Stimulated activated CD8-positive, alpha-beta memory T cell treated with anti-CD3 and anti-CD28 coated beads, Interleukin-4, amount 100 ng/mL, for 24 hours (primary cell): ENCODE measurements around the gene CTNNB1.
"Not testable (repeated sequence)": the region's sequence is repeated elsewhere in the genome, so short reads cannot be mapped to it uniquely, and the experiment has no call there.

Experiments
- DNase-seq: peaks from one replicate; pipeline ENCODE4 v3.0.0-alpha.2; 2020; ENCODE audit warnings: low read depth

The CTNNB1 gene

DNA sequence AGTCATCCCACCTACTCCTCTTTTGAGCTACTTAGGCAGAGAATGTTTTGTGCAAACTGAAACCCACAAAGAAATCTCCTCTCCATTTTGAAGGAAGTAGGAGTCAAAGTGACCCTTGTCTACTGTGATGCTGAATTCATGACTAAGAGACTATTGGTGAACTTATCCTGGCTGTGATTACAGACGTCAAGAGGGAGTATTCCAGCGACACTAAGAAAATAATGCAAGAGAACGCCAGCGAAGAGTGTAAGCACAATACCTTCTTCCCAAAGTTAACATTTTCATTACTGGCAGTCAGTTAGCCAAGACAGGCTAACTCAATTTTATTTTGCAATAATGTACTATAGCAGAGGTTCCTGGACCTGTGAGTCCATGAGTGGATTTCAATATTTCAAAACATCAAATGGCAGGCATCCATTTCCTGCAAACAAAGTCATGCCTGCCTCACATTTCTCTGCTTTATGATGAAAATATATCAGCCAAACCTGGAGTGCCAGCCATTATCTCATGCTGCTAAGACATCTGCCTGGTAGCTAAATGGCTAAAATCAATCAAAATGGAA is 59.0 kb downstream of the CTNNB1 start:
- no peak for DNase-seq

GRCh38 chr3:41259449-41260062 is 60.3 kb downstream of the CTNNB1 start:
- DNase-seq = no peak

- DNase-seq = no peak
Measured at GRCh38 chr3:41260063-41260450, 60.8 kb downstream of the CTNNB1 start.

DNA sequence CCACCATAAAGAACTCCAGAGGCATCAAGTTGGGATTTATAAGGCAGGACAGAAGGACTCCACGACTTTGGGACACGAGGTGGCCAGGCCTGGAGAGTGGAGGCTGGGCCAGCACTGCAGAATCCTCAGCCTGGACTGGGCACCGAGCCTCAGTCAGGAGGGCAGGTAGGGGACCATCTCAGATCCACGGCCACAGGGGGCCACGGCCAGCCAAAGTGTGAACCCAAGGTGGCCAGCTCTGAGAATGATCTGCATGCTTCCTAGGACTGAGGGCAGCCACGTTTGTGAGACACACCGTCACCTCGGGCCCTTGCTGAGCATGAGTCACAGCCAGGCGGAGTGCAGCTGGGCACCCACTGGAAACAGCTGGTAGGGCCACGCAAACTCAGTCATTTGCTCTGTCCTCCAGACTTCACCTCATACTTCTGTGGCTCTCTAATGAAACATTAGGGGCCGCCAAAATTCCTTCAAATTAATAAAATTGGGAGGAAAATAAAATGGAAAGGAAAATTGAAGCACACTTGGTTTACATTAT is 65.8 kb downstream of the CTNNB1 start:
- DNase-seq = no peak

- DNase-seq = no peak
Measured at GRCh38 chr3:41265823-41266273, 66.5 kb downstream of the CTNNB1 start.

DNA sequence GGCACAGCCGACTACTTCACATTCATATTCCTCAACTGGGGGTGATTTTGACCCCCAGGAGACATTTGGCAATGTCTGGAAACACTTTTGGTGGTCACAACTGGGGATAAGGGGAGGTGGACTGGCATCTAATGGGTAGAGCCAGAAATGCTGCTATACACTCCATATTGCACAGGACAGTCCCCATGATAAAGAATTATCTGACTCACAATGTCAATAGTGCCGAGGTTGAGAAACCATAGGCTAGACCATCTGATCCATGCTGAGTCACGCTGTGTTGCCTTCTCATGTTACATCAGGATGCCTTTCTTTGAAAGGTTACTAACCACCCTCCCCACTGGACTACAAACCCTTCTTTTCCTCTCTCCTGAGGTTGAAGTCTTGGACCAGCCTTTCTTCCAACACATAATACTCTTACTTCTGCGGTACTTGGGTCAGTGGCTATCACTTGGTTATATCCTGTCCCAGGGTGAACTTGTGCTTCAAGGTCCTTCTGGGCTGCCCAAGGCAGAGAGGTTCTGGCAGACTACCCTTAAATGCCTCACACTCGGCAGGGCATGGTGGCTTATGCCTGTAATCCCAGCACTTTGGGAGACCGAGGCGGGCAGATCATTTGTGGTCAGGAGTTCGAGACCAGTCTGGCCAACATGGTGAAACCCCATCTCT is 68.8 kb downstream of the CTNNB1 start:
- no peak for DNase-seq

- DNase-seq = no peak
Measured at GRCh38 chr3:41272667-41273066, 73.4 kb downstream of the CTNNB1 start.

- no peak for DNase-seq
Measured at GRCh38 chr3:41274944-41275668, 75.8 kb downstream of the CTNNB1 start.

GRCh38 chr3:41276191-41276590 is 76.9 kb downstream of the CTNNB1 start:
- no peak for DNase-seq

- no peak for DNase-seq
Measured at GRCh38 chr3:41277790-41278465, 78.6 kb downstream of the CTNNB1 start.

- DNase-seq = not testable (repeated sequence)
Measured at GRCh38 chr3:41284934-41285333, 85.6 kb downstream of the CTNNB1 start.

DNA sequence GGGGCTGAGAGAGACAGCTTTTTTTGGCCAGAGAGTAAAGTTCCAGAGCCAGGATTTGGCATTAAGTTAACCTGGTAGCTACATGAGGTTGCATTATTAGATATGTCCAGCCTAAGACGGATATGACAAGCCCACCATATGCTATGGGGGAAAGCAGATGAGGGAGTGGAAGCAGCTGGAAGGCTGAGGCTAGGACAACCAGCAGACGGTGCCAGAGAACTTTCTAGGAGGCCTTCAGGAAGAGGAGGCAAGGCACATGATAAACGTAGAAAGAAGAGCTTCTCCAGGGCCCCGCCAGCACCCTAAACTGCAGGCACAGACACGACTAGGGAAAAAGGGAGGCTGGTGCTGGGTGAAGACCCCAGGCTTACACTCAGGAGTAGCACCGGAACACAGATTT is 87.0 kb downstream of the CTNNB1 start:
- DNase-seq = no peak

GRCh38 chr3:41288785-41289184 is 89.5 kb downstream of the CTNNB1 start:
- DNase-seq = no peak
